Fibroblast of skin of left quadriceps (primary cell): ENCODE measurements around the gene ZNF516.
A peak's percentile ranks its signal among the peaks of the same experiment; 100 is the strongest.

Experiments used
- DNase-seq, 2 experiments: peaks; one replicate each; pipeline ENCODE4 v3.0.0-alpha.2; 2013; ENCODE audit warnings: low read depth in 2 of 2

ZNF516 gene

DNA sequence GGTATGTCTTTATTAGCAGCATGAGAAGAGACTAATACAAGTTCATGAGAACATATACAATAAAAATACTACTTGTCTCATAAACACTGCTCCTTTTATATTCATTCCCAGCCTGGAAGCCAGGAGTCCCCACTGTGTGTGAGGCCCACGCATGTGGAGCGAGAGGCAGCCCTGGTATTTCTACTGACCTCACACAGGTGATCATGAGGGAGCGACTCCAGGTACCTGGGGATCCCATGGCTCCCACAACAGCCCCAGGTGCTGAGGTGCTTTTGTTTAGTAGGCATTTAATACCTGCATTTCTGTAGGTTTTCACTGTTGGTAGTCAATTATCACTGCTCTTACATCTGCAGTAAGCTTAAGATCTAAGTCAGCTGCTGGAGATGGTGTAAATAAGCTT is 75.2 kb downstream of the ZNF516 start:
- DNase-seq, result no peak

DNA sequence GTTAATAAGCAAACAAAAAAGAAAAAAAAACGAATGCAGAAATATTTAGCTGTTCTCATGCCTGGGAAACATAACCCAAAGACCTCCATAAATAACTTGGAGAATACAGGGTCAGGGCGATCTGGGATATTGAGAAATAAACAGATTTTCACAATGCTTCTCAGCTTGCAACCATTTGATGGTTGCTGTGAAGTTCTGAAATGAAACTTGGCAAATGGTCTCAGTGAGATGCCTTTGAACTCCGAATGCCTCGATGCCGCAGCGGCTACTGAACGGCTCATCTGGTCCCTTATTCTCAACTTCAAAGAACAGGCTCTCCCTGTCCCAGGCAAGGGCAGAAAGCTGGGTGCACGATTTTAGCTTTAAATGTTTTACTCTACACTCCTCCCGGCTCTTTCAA is 78.1 kb downstream of the ZNF516 start:
- peak; percentile 44 to 47 for DNase-seq

DNA sequence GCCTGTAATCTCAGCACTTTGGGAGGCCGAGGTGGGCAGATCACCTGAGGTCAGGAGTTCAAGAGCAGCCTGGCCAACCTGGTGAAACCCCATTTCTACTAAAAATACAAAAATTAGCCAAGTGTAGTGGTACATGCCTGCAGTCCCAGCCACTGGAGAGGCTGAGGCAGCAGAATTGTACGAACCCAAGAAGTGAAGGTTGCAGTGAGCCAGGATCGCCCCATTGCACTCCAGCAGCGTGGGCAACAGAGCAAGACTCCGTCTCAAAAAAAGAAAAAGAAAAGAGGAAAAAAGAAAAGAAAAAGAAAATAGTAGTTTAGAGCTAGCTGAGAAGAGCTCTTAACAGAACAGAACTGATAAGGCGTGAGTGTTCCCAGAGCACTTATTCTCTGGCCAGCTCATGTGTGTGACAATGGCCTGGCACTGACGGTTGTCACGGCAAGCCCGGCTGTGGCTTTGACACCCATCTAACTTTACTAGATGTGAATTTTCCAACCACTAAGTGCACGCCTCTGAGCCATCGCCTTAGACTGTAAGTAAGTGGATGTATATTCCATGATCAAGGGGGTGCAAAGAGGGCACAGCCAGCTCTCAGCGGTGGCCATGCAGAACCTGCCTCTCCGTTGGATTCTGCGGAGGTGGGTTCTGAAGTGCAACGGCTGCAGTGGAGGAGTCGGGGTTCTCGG is 80.0 kb downstream of the ZNF516 start:
- DNase-seq, result no peak

DNA sequence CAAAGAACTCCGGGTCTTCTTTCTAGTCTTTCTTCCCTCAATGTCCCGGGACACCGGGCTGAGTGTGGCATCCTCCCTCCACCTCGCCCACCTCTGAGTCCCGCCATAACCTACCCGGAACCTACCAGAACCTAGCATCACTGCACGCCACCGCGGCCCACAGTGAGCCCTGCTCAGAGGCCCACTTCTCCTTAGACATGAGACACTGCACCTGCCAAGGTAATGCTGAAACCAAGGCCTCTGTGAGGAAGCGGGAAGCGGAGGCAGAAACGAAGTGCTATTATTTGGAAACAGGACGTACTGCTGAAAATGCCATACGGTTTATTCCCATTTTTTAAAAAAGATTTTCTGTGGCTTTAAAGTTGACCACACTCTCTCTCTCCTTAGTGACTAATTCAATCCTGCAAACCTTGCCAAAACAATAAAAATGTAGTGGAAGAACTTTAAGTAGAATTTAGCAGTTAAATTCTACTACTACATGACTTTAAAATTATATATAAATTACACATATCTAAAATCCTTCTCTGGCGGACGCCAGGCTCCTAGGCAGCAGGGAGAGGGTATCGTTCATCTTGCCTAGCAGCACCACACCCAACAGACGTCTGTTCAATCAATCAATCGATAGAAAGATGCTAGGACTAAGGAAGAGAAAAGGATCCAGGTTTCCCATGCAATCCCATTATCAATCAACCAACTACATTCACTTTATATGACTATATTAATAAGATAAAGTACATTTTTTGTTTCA is 82.0 kb downstream of the ZNF516 start:
- DNase-seq, result peak in 1 of 2 experiments; percentile 33

DNA sequence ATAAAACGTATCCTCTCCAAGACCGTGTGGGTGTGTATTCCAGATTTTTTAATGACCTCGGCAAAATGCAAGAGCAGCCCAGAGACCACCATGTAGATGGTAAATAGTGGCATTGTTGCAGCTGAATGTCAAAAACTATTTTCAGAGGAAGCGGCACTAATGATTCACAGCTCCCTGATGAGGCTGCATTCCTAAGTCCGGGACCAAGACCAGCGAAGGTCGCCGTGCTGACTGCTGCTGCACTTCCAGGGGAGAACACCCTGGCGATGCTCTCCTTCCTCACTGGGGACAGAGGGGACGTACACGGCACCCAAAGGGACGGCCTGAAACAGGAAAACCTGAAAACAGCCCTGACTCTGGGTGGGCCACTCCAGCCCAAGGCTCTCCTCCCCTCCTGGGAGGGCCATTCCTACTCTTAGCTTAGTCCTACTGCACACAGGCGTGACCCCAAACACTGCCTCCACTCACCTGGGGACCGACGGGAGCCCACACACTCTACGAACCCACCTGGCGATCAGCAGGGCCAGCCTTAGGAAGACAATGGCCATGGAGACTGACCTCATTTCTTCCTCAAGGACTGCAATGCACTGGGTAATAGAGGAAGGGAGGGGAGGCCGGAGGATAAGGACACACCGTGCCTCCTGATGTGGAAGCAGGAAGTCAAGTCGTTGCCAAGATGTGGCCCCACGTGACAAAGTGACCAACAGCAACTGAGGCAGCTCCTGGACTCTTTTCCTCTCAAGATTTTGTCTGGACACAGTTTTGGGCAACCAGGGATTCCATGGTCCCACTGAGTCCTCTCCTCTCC is 82.8 kb downstream of the ZNF516 start:
- DNase-seq, result no peak

DNA sequence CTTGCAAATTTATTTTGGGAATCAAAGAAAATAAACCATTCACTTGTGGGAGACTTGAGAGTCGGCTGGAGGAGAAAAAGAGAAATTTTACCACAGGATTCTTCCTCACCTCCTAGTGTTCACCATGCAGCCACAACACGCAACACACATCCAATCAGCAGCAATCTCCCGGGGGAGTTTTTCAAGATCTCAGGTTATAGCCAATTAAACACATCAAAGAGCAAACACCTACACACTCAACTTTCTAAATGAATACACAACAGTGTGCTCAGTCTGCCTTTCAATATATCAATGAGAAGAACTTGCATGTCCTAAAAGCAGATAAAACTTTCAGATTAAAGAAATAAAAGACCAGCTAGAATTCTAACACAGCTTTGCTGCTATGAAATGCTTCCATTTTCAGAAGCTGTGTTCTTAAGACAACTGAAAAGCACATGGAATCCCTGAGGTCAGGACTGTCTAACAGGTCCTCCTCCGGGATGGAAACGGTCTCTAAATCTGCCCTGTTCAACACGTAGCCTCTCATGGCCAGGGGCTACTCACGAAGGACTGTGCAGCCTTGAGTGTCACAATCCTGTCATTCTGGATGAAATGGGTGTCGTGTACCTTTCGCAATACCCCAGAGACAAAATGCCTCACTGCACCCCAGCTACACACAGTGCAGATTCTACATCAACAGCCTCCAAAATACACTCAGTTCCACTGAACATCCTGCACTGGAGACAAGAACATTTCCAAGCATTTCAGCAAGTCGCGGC is 84.2 kb downstream of the ZNF516 start:
- DNase-seq, result no peak

DNA sequence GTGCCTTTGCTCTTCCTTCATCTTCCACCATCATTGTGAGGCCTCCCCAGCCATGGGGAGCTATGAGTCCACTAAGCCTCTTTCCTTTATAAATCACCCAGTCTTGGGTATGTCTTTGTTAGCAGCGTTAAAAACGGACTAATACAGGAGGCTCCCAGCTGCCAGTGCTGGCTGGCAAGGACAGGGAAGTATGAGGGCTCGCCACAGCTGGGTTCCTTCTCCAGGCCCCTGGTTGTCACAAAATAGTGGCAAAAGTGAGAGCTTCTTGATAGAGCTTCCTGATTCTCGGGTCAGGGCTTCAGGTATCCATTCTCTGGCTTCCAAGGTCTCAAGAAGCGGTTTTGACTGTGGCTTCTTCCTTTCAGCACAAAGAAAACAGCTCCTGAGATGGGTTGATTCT is 85.0 kb downstream of the ZNF516 start:
- DNase-seq, result no peak

DNA sequence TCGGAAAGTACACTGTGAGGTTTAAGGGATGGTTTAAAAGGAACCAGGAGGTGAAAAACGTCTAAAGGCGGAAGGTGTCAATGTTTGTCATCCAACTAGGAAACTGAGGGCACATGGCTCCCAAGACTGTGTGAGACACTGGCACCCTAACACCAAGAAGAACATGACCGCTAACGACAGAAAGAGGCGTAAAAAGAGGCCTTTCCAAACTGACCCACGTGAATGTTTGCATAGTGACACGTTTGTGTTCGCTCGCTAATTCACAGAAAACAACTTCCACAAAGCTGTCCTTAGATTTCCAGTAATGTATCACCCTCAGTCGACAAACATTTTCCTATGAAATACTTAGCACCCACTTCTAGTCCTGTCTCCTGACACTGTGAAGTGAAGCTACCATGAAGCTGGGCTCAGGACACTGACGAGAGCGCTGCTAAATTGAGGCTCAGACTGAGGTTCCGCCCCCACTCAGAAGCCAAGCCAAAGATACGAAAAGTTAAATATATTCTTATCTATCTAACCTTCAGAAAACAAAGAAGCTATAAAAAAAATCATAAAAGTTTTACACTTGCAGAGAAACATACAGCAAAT is 86.5 kb downstream of the ZNF516 start:
- DNase-seq, result no peak

DNA sequence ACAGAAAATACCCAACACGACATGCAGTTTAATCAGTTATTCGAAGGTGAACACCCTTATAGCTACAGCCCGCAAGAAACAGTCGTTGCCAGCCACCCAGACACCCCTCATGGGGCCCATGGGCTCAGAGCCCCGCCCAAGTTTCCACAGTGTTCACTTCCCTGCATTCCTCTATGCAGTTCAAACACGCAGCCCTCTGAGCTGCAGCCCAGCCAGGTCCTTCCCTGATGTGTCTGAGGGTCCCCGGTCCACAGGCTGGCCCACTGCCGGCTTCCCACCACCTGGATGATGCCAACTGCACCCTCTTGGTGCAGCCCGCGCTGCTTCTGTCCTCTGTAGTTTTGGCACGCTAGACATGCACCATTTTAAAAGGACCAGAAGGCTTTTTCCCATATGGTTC is 87.4 kb downstream of the ZNF516 start:
- DNase-seq, result no peak

DNA sequence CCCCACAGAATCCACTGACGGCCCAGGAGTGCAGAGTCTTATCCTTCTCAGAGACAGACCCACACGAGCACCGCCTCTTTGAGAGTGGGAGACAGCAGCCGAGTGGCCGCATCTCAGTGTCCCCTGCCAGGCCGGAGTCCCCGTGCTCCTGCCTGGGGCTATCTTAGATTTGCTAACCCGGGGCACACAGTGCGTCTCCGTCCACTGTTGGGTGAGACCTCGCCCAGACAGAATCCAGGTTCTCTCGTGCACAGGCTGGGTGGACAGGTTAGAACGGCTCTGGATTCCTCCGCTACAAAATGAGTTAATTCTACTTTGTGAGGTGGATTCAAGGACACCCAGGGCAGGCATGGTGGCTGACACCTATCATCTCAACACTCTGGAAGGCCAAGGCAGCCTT is 88.3 kb downstream of the ZNF516 start:
- no peak for DNase-seq

DNA sequence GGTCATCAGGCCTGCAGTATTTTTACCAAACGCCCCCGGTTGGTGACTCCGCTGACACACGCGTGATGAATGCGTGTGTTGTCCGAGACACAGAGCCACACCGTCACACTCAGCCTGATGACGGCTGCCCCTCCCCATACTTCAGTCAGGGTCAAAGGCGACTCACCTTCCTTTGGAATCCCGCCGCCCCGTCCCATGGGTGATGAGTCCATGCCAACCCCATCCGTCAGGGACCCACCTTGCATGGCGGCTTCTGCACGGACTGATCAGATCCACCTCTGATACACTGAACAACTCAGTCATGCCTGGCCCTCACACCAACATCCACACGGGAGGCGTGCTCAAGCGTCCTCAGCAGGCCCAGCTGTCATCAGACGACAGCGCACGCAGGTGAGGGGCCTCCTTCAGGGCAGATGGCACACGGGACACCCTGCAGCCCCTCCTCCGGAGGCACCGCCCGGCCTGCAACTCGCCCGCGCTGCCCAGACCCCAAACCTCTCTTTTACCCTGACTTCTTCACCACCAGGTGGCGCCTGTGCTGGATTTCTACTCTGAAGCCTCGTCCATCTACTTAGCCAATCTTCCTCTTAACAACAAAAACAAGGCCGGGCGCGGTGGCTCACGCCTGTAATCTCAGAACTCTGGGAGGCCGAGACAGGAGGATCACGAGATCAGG is 89.2 kb downstream of the ZNF516 start:
- no peak for DNase-seq

DNA sequence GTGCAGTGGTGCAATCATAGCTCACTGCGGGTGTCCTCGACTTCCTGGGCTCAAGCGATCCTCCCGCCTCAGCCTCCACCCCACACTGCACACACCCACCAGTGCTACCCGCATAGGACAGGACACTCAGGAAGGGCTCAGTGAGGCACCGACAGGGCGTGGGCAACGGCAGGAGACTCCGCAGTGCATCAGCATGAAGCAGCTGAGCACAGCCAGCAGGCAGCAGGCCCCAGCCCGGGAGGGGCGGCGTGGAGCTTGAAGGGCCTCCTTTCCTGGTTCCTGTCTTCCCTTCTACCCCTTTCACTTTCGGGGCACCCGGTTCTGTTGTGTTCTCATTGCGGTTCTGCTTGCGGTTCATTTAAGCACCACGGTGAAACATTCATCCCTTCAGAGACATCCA is 89.8 kb downstream of the ZNF516 start:
- DNase-seq, result no peak

DNA sequence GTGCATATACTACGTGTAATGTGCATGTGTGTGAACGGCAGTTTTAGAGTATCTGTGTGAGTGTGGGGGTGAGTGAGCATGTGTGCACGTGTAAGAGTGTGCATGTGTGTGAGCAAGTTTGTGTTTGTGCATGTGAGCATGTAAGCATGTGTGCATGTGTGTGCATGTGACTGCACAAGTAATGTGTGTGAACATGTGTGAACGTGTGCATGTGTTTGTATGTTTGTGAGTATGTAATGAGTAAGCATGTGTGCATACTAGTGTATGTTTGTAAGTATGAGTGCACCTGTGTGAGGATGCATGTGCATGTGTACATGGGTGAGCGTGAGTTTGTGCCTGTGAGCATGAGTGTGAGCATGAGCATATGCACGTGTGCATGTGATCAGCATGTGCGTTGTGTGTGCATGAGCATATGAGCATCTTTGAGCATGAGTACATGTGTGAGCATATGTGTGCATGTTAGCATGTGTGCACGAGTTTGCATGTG is 90.7 kb downstream of the ZNF516 start:
- no peak for DNase-seq

DNA sequence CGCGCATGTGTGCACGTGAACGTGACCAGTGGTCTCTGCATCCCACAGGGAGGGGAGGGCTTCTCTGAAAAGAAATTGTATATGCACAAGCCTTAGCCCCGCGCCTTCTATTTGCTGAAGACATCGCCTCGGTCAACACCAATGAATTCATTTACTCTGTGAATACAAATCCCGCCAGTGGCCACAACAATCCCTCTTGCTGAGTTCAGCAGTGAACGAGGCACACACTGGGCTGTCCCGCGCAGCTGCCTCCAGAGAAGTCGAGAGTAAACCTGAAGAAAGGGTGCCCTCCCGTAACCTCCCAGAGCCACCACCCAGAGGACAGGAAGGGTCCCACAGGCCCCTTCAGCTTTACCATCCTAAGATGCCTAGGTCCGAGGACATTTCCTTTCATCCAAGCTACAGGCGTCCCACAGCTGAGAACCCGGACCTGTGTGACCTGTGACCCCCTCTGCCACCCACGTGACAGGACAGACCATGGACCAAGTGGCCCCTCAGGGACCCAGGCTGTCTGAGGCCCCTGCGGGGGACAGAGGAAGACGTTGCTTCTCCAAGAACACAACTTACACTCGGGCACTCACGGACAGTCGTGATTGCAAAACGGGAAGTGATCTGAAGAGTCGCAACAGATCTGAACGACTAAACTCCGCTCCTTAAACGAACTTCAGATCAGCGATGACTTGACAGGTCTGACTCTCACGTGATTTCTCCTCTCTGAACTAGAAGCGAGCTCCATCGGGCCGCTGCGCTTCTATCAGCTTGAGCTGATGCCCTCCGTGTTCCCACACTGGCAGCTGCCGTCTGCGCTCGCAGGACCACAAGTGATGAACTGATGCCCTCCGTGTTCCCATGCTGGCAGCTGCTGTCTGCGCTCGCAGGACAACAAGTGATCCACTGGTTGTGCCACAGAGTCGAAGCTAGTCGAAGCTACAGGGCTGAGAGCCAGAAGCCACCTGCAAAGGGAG is 92.7 kb downstream of the ZNF516 start:
- DNase-seq, result no peak

DNA sequence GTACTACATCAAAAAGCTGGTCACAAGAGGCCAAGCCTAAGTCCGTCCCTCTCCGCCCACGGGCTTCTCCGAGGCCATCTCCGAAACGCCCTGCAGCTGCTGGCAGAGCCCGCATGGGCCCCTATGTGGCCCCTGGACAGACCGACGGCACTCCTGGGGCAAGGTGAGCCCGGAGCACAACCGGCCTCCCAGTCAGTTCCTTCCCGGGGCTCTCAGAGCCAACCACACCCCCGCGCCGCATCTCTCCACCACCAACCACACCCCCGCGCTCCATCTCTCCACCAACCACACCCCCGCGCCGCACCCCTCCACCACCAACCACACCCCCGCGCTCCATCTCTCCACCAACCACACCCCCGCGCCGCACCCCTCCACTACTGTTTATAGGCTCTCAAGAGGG is 93.5 kb downstream of the ZNF516 start:
- DNase-seq, result no peak

DNA sequence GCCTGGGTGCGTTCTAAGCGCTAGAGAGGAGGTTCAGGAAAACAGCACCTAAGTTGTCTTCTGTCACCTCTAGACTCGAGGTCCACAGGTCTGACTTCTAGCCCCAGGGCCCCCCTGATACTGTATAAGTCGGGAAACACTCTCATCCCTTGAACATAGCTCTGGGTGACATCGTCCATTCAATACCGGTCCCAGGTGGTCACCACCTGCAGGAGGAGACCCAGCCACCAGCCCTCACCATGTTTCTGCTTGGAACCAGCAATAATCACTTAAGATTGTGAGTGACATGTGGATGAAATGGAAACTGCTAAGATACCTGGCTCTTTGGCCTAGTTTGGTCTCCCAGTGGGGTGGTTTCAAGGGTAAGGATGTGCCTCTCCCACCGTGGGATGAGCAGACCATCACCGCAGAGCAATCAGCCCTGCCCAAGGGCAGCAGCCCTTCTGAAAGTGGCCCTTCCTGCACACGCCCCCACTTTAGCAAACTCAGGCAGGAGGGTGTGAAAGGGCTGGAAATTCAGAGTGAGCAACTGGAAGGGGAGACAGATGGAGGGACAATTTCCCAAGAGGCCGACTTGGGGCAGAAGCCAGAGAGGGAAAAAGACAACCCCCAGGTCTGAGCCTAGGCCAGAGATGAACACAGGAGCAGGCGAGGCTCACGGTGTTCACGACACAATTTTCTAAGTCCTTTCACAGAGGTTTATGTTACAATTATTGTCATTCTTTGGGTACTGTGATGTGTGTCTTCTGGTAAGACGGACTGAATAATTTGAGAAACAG is 95.2 kb downstream of the ZNF516 start:
- DNase-seq, result no peak

DNA sequence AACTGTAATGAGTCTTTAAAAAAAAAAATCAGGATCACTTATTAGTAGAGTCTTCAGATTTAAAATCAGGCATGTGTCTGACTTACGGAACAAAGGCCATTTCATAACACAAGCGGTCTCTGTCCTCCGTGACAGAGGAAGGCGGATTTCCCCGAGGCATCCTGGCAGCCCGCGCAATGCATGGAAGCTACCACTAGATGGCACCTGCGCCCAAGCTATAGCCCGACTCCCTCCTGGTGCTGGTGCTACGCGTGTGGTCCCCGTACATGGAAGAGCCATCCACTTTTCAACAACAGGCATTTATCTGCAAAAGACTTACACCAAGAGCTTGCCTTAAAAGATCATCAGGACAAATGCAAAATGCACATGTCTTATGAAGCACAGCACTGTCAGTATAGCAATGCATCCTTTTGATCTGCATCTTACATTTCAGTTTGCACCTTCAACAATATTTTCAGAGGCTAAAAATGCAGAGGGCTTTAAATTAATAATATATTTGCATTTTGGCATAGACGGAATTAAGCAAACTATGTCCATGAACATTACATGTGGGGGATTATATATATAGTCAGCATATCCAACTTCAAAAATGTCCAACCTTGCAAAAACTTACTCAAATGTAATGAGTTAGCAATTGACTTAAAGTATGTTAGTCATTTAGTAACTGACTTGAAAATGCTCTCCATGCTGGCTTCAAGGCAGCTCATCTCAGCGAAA is 96.0 kb downstream of the ZNF516 start:
- DNase-seq, result peak; percentile 51 to 55

DNA sequence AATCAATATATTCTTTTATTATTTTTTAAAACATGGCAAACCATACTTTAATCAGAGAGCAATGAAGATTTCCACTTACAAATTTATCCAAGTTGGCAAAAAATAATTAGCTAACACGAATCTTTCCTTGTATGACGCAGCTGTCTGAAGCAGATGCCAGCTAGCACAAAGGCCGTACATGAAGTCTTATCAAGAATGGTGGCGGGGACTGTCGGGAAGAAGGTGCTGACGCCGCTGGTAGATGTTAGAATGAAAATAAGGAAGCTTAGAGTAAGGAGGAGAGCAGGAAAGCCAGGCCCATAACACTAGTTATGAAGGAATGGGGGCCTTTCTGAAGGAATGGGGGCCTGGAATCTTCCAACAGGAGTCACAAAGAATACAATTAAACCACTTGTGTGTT is 96.7 kb downstream of the ZNF516 start:
- no peak for DNase-seq
